Naive thymus-derived CD4-positive, alpha-beta T cell (primary cell): ENCODE results near the gene ERBB3. TPM values are rescaled to one million over a fixed set of nuclear protein-coding genes. Genes with fewer than 3 reads are reported as not detected.

ENCODE experiments used
- ATAC-seq: fragments of 150-1000 bp; cut with Tn5 transposase; 2 replicates; pipeline ENCODE4 v1.10.0; 2021; ENCODE audit warnings: mild to moderate bottlenecking, moderate library complexity
- CTCF ChIA-PET: fragments of 350-600 bp; sonication (Branson Sonifier 250); formaldehyde crosslinking; loops from one replicate; lab custom pipeline; 2021; ENCODE audit warnings: antibody characterized with exemption; lab: Charles Lee
- POLR2A ChIA-PET: fragments of 350-600 bp; sonication (Branson Sonifier 250); formaldehyde crosslinking; loops from one replicate; lab custom pipeline; 2021; ENCODE audit warnings: antibody characterized with exemption, inconsistent platforms; lab: Charles Lee
- DNase-seq, 9 donors: peaks; one replicate each; pipeline versions ENCODE4 v3.0.0 to v3.0.0-alpha.2; 2020 to 2022; ENCODE audit warnings: mixed read lengths in 1 of 9
- H3K27ac ChIP-seq: one replicate; pipeline ENCODE4 v1.7.0; 2013; ENCODE audit warnings: mild to moderate bottlenecking, low read depth, low read length, moderate library complexity
- H3K27me3 ChIP-seq, 2 donors: one replicate each; pipeline ENCODE4 v1.7.0; 2013; ENCODE audit warnings: low read length in 2 of 2, mild to moderate bottlenecking in 2 of 2, moderate library complexity in 2 of 2; ENCODE audit not compliant: control insufficient read depth in 2 of 2, insufficient read depth in 2 of 2
- H3K36me3 ChIP-seq, 3 experiments: 1 replicate in 2 of 3; 2 replicates in 1 of 3; pipeline ENCODE4 v1.7.0; 2013; ENCODE audit warnings: low read length in 3 of 3, mild to moderate bottlenecking in 3 of 3, moderate library complexity in 1 of 3; ENCODE audit not compliant: insufficient read depth in 3 of 3, control insufficient read depth in 2 of 3
- H3K4me1 ChIP-seq, 2 donors: one replicate each; pipeline ENCODE4 v1.7.0; 2013; ENCODE audit warnings: low read length in 2 of 2, mild to moderate bottlenecking in 2 of 2, moderate library complexity in 1 of 2; ENCODE audit not compliant: control insufficient read depth in 2 of 2, insufficient read depth in 2 of 2
- H3K4me3 ChIP-seq: 2 replicates; pipeline ENCODE4 v1.7.0; 2013; ENCODE audit warnings: mild to moderate bottlenecking, low read length
- H3K9me3 ChIP-seq, 3 experiments: 1 replicate in 2 of 3; 2 replicates in 1 of 3; pipeline ENCODE4 v1.7.0; 2013; ENCODE audit warnings: low read length in 3 of 3; ENCODE audit not compliant: control insufficient read depth in 2 of 3
- H3K27ac Mint-ChIP-seq, 9 donors: one replicate each; pipeline ENCODE4 v1.8.0; 2020 to 2022; ENCODE audit warnings: mixed read lengths in 9 of 9, mild to moderate bottlenecking in 8 of 9, moderate library complexity in 5 of 9, inconsistent platforms in 2 of 9
- H3K27me3 Mint-ChIP-seq, 5 donors: one replicate each; pipeline ENCODE4 v1.8.0; 2021 to 2022; ENCODE audit warnings: mixed read lengths in 5 of 5, mild to moderate bottlenecking in 1 of 5
- H3K36me3 Mint-ChIP-seq, 5 donors: one replicate each; pipeline ENCODE4 v1.8.0; 2020 to 2022; ENCODE audit warnings: mixed read lengths in 5 of 5, mild to moderate bottlenecking in 3 of 5, inconsistent platforms in 1 of 5
- H3K4me1 Mint-ChIP-seq, 7 donors: one replicate each; pipeline ENCODE4 v1.8.0; 2020 to 2022; ENCODE audit warnings: mixed read lengths in 7 of 7, mild to moderate bottlenecking in 3 of 7, inconsistent platforms in 1 of 7
- H3K4me3 Mint-ChIP-seq, 10 donors: one replicate each; pipeline ENCODE4 v1.8.0; 2020 to 2022; ENCODE audit warnings: mild to moderate bottlenecking in 10 of 10, mixed read lengths in 10 of 10, moderate library complexity in 6 of 10, inconsistent platforms in 2 of 10
- H3K9me3 Mint-ChIP-seq, 11 donors: one replicate each; pipeline ENCODE4 v1.8.0; 2020 to 2022; ENCODE audit warnings: mixed read lengths in 11 of 11, mild to moderate bottlenecking in 4 of 11, inconsistent platforms in 1 of 11, moderate library complexity in 1 of 11
- intact Hi-C, 2 donors: fragments of 100-400 bp; cut with micrococcal nuclease; formaldehyde crosslinking; loops; one replicate each; pipeline ENCODE4 v1.15.1; 2023
- polyA plus RNA-seq, 2 donors: library from polyadenylated mRNA; unstranded; fragments of 300-500 nt; fragmentation: Illumina TruSeq; gene quantifications; one replicate each; pipeline ENCODE4 v1.2.3, GENCODE V29; 2021
- total RNA-seq, 6 experiments: library from RNA in 5 of 6; stranded (reverse) in 5 of 6; gene quantifications; 1 replicate in 5 of 6; 2 replicates in 1 of 6; pipeline ENCODE4 v1.2.3 and lab custom pipeline; 2021 to 2026

Gene ERBB3
- total and polyA plus RNA-seq, 7 experiments from 2014 or later, result 0.22 to 6.4 (median 1.6) TPM

DNA sequence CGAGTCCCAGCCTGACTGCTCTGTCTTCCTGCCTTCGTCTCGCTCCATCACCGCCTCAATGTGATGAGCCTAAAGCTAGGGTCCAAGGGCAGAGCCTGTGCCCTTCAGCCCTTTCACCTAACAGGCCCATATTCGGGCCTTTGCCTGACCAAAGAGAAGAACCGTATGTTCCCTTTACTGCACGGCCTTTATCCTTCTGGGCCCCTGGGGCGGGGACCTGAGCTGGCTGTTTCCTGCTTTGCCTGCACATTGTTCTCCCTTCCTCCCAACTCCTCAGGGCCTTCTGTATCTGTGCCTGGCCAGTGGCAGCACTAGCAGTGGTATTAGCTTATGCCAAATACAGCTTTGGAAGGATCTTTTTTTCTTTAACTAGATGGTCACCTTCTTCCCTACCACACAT, 63.9 kb downstream of the ERBB3 start:
- Mint-ChIP-seq H3K4me1 (peaks cover 30 to 44% (median 37%) of the 10 kb centered on the region in 7 donors), H3K27me3 (no peaks in the 10 kb centered on the region), H3K27ac (peak overlapping the region in 8 of 9 donors; percentile 33 to 86 (median 79)), H3K9me3 (no peaks in the 10 kb centered on the region), H3K36me3 (peaks cover 22 to 54% (median 42%) of the 10 kb centered on the region in 5 donors), H3K4me3 (peak overlapping the region in 1 of 10 donors; percentile 7)
- Histone ChIP-seq H3K9me3 (no peaks in the 10 kb centered on the region), H3K36me3 (peaks cover 16 to 62% (median 39%) of the 10 kb centered on the region in 3 experiments), H3K4me3 (no peak overlapping the region), H3K4me1 (peaks cover 8 to 16% of the 10 kb centered on the region in 2 donors), H3K27ac (no peak overlapping the region), H3K27me3 (no peaks in the 10 kb centered on the region)
- ATAC-seq (no peak), DNase-seq (no peak)
- intact Hi-C loops, result loop anchor here in 1 of 2 donors (1.0 kb wide), 1 partner anchor 8 kb away; the partner anchor contains the start of gene MYL6B
- ChIA-PET POLR2A (interaction anchor here (0.6 to 1.6 kb wide), 7 partner anchors 8 to 249 kb away, joined by 3 to 8 read pairs (median 5); partner anchors contain the start of genes RNF41 and ZC3H10), CTCF (interaction anchor here (1.1 kb wide), 1 partner anchor 16 kb away, joined by 3 read pairs; the partner anchor contains the start of gene ESYT1)

DNA sequence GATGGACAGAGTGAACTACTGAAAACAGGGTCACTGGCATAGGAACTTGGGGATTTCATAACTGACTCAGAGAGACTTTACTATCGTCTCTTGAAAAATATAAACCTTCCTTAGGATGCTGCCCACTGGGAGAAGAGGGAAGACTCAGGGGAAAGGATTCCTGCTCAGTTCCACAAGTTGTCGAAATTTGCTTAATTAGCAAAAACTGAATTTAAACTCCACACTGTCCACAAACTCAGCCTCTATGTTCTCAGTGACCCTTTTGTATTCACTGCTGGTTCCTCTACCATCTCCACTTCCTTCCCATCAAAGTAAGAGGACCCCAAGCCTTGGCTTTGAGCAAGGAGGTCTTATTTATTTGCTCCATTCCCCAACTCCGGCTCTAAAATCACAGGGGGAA, 65.3 kb downstream of the ERBB3 start:
- H3K36me3 ChIP-seq, result peaks cover 16 to 55% (median 39%) of the 10 kb centered on the region in 3 experiments
- Mint-ChIP-seq H3K4me3 (no peak overlapping the region), H3K27ac (peak overlapping the region in 2 of 9 donors; percentile 23 to 75)

DNA sequence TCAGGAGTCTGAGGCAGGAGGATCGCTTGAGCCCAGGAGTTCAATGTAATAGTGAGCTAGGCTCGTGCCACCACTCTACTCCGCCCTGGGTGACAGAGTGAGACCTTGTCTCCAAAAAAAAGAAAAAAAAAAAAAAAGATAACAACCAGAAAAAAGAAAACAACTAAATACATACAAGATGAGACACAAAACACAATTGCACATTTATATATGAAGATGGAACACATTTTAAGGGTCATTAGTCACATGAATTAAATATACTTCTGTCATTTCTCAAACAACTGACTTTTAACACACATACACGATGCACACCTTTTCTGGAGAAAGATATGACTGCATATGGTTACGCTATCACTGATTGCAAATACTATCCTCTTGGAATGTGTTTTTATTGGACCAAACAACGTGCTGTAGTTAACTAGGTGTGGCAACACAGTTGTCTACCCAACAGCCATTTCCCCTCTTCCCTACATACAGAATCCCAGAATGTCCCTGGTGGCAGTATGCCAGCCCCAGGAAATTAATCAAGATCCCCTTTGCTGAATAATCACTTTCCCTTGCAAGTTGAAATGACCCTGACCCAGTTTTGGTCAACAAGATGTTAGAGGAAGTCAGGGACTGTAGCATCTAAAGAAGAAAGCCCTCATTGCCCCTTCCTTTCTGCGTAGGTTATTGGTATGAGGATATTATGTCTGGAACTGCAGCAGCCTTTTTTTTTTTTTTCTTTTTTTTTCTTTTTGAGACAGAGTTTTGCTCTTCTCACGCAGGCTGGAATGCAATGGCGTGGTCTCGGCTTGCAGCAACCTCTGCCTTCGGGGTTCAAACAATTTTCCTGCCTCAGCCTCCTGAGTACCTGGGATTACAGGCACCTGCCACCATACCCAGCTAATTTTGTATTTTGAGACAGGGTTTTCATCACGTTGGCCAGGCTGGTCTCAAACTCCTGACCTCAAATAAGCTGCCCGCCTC, 66.8 kb downstream of the ERBB3 start:
- ChIA-PET POLR2A (interaction anchor here (0.6 to 3.2 kb wide), 4 partner anchors 15 to 502 kb away, joined by 4 to 18 read pairs (median 4); partner anchors contain the start of gene ESYT1), CTCF (no interaction called here)
- H3K4me3 ChIP-seq, result no peak overlapping the region
- peaks cover 16 to 41% (median 28%) of the 10 kb centered on the region in 3 experiments for H3K36me3 ChIP-seq
- H3K27ac Mint-ChIP-seq, result peak overlapping the region in 8 of 9 donors; percentile 55 to 75 (median 62)
- H3K9me3 Mint-ChIP-seq, result no peaks in the 10 kb centered on the region
- intact Hi-C loops, result no loop called here
- no peaks in the 10 kb centered on the region for H3K9me3 ChIP-seq
- ATAC-seq (no peak), DNase-seq (no peak)
- no peak overlapping the region for H3K4me3 Mint-ChIP-seq
- peaks cover 14 to 33% (median 23%) of the 10 kb centered on the region in 5 donors for H3K36me3 Mint-ChIP-seq
- no peak overlapping the region for H3K27ac ChIP-seq
- H3K4me1 ChIP-seq, result peaks cover 14 to 17% of the 10 kb centered on the region in 2 donors
- peaks cover 28 to 43% (median 37%) of the 10 kb centered on the region in 7 donors for H3K4me1 Mint-ChIP-seq
- H3K27me3 ChIP-seq, result no peaks in the 10 kb centered on the region
- H3K27me3 Mint-ChIP-seq, result no peaks in the 10 kb centered on the region

More for the DNA sequence above, 65.3 kb downstream of the ERBB3 start:
- H3K9me3 Mint-ChIP-seq, result no peaks in the 10 kb centered on the region
- Histone ChIP-seq H3K4me3 (no peak overlapping the region), H3K27me3 (no peaks in the 10 kb centered on the region), H3K4me1 (peaks cover 4 to 8% of the 10 kb centered on the region in 2 donors), H3K9me3 (no peaks in the 10 kb centered on the region), H3K27ac (no peak overlapping the region)
- intact Hi-C loops, result no loop called here
- CTCF ChIA-PET, result no interaction called here
- no peak for DNase-seq
- no peaks in the 10 kb centered on the region for H3K27me3 Mint-ChIP-seq
- POLR2A ChIA-PET, result interaction anchor here (1.0 to 1.1 kb wide), 3 partner anchors 9 to 77 kb away, joined by 3 to 6 read pairs (median 4); partner anchors contain the start of genes RNF41 and ZC3H10
- peaks cover 28 to 39% (median 33%) of the 10 kb centered on the region in 7 donors for H3K4me1 Mint-ChIP-seq
- peaks cover 17 to 43% (median 32%) of the 10 kb centered on the region in 5 donors for H3K36me3 Mint-ChIP-seq
- ATAC-seq, result no peak

DNA sequence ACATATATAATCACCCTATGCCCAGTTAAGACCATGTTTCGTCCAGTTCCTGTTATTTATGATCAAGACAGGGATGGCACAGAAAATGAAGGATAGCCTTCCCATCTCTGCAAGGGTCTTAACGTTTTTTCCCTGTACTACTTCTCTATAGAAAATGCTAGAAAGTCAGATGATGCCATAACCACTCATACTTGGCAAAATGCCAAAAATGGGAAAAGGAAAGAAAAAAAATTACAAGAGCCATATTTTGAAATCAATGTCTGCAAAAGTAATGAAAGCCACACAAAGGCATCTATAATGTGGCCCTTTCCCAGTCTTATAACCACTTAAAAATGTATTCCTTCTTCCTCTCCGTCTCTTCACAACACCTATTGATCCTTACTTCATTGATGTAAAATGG, 70.6 kb downstream of the ERBB3 start:
- Mint-ChIP-seq H3K36me3 (peaks cover 0 to 13% (median 0%) of the 10 kb centered on the region in 5 donors), H3K4me1 (peaks cover 19 to 48% (median 32%) of the 10 kb centered on the region in 7 donors), H3K9me3 (no peaks in the 10 kb centered on the region), H3K27ac (peak overlapping the region; percentile 62 to 99 (median 86)), H3K4me3 (peak overlapping the region; percentile 2 to 93 (median 74)), H3K27me3 (no peaks in the 10 kb centered on the region)
- Histone ChIP-seq H3K36me3 (peaks cover 0 to 4% (median 0%) of the 10 kb centered on the region in 3 experiments), H3K27ac (no peak overlapping the region), H3K9me3 (no peaks in the 10 kb centered on the region), H3K27me3 (no peaks in the 10 kb centered on the region), H3K4me1 (peaks cover 18 to 20% of the 10 kb centered on the region in 2 donors), H3K4me3 (no peak overlapping the region)
- CTCF ChIA-PET, result interaction anchor here (0.8 to 1.2 kb wide), 3 partner anchors 22 to 103 kb away, joined by 3 to 5 read pairs (median 4); partner anchors contain the start of genes ESYT1 and SMARCC2
- POLR2A ChIA-PET, result interaction anchor here (0.7 to 5.3 kb wide), 11 partner anchors 8 to 474 kb away, joined by 4 to 30 read pairs (median 7); partner anchors contain the start of genes ESYT1, RPL41 and SMARCC2
- intact Hi-C loops, result loop anchor here (5.0 kb wide), 3 partner anchors 72 to 1697 kb away; partner anchors contain the start of genes CTDSP2 (in 1 of the 2), NABP2 (in 1 of the 2), PYM1 (in 1 of the 2) and RNF41 (in 1 of the 2)
- DNase-seq (no peak), ATAC-seq (no peak)

DNA sequence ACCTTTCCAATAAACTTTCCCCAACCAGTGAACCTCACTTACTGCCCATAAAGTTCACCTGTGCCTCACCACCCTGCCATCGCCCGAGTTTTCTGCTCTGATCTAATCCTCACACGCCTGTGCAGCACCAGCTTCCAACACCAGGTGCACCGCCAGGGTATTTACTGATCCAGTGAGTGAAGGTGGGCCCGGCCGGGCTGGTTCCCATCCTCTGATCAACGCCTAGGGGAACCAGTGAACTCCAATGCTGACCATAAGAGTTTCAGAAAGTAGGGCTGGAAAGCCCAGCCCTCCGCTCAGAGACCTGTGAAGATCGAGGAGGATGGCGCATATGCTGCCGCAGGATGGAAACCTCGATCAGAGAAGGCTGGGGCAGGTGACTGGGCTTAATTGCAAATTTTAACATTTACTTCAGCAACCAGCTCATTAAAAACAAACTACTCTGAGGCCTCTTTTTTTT, 71.7 kb downstream of the ERBB3 start:
- ATAC-seq (peak; percentile 72), DNase-seq (peak; percentile 44 to 71 (median 67))
- Mint-ChIP-seq H3K36me3 (peaks cover 0 to 16% (median 0%) of the 10 kb centered on the region in 5 donors), H3K27me3 (no peaks in the 10 kb centered on the region), H3K4me3 (peak overlapping the region; percentile 80 to 96 (median 92)), H3K4me1 (peaks cover 14 to 50% (median 34%) of the 10 kb centered on the region in 7 donors), H3K27ac (peak overlapping the region; percentile 84 to 99 (median 97)), H3K9me3 (no peaks in the 10 kb centered on the region)
- Histone ChIP-seq H3K4me3 (peak overlapping the region; percentile 86), H3K27me3 (no peaks in the 10 kb centered on the region), H3K9me3 (no peaks in the 10 kb centered on the region), H3K4me1 (peaks cover 18 to 20% of the 10 kb centered on the region in 2 donors), H3K36me3 (peaks cover 0 to 4% (median 0%) of the 10 kb centered on the region in 3 experiments), H3K27ac (peak overlapping the region; percentile 80)
- POLR2A ChIA-PET, result interaction anchor here (0.7 to 5.3 kb wide), 17 partner anchors 8 to 114 kb away, joined by 3 to 30 read pairs (median 7); partner anchors contain the start of genes ESYT1, PA2G4, RNF41 and RPL41
- CTCF ChIA-PET, result interaction anchor here (0.6 to 1.5 kb wide), 9 partner anchors 9 to 911 kb away, joined by 3 to 7 read pairs (median 4); partner anchors contain the start of genes ESYT1 and SMARCC2
- intact Hi-C loops, result loop anchor here (1.0 to 5.0 kb wide), 13 partner anchors 8 to 1696 kb away; partner anchors contain the start of genes ZC3H10 (in 2 of the 2), CS (in 1 of the 2), CTDSP2 (in 1 of the 2) and ESYT1 (in 1 of the 2)
